WTC11 (cell line): ENCODE results near the gene PHF24.

ENCODE experiments used
- ATF6 ChIP-seq: sonication (generic); formaldehyde crosslinking; IDR thresholded peaks from 2 replicates; pipeline ENCODE4 v1.8.1; 2023; ENCODE audit warnings: mild to moderate bottlenecking, missing genetic modification reagents
- CTCF ChIP-seq: fragments of 200-600 bp; IDR thresholded peaks from 2 replicates; pipeline ENCODE4 v1.8.0; 2022; ENCODE audit warnings: antibody characterized with exemption
- RELA ChIP-seq: sonication (generic); formaldehyde crosslinking; IDR thresholded peaks from 2 replicates; pipeline ENCODE4 v1.8.1; 2022; ENCODE audit warnings: missing genetic modification reagents, mild to moderate bottlenecking, borderline replicate concordance
- USF2 ChIP-seq: sonication (generic); formaldehyde crosslinking; IDR thresholded peaks from 2 replicates; pipeline ENCODE4 v1.8.1; 2023; ENCODE audit warnings: mild to moderate bottlenecking, missing genetic modification reagents, moderate library complexity

GRCh38 chr9:34990908-34991606, 33.0 kb downstream of the PHF24 start:
- TF ChIP-seq CTCF (no peak), ATF6 (CRISPR knock-in tag) (no peak), RELA (no peak), USF2 (CRISPR knock-in tag) (peak; percentile 77)
